ENCODE results near the gene CLIC4. TPM values are rescaled to one million over a fixed set of nuclear protein-coding genes. Genes with fewer than 3 reads are reported as not detected.

The CLIC4 gene
- total RNA-seq, 1 experiment from 2014 or later, result 62.7 TPM

GRCh38 chr1:24884751-24885150 is 139.5 kb downstream of the CLIC4 start:
- intact Hi-C loops (cut with micrococcal nuclease; ENCODE audit: unreplicated experiment), result no loop called here
- H3K9me3 Mint-ChIP-seq (ENCODE audit: low read depth, unreplicated experiment), result no peaks in the 10 kb centered on the region
- H3K36me3 Mint-ChIP-seq (ENCODE audit: insufficient read depth, unreplicated experiment), result no peaks in the 10 kb centered on the region
- BruUV-seq (replicated peaks), result no TSS peak
- CTCF ChIA-PET, result no interaction called here
- H3K4me3 Mint-ChIP-seq (ENCODE audit: low read depth, unreplicated experiment), result no peak overlapping the region
- H3K4me1 Mint-ChIP-seq (ENCODE audit: low read depth, unreplicated experiment), result no peaks in the 10 kb centered on the region
- H3K27ac Mint-ChIP-seq (ENCODE audit: unreplicated experiment), result no peak overlapping the region
- H3K27me3 Mint-ChIP-seq (ENCODE audit: unreplicated experiment), result peaks cover 63% of the 10 kb centered on the region
- no peak for DNase-seq
- TF ChIP-seq CTCF (IDR thresholded peaks at IDR 0.05; ENCODE audit: unreplicated experiment), result no peak

GRCh38 chr1:24886241-24886640 is 141.0 kb downstream of the CLIC4 start:
- CTCF ChIA-PET, result no interaction called here
- Mint-ChIP-seq H3K27ac (ENCODE audit: unreplicated experiment) (no peak overlapping the region), H3K4me3 (ENCODE audit: low read depth, unreplicated experiment) (no peak overlapping the region), H3K4me1 (ENCODE audit: low read depth, unreplicated experiment) (no peaks in the 10 kb centered on the region), H3K27me3 (ENCODE audit: unreplicated experiment) (peaks cover 50% of the 10 kb centered on the region), H3K36me3 (ENCODE audit: insufficient read depth, unreplicated experiment) (no peaks in the 10 kb centered on the region), H3K9me3 (ENCODE audit: low read depth, unreplicated experiment) (peaks cover 2% of the 10 kb centered on the region)
- no peak for TF ChIP-seq CTCF (IDR thresholded peaks at IDR 0.05; ENCODE audit: unreplicated experiment)
- DNase-seq, result no peak
- BruUV-seq (replicated peaks), result no TSS peak
- intact Hi-C loops (cut with micrococcal nuclease; ENCODE audit: unreplicated experiment), result no loop called here

GRCh38 chr1:24888061-24888970 is 143.1 kb downstream of the CLIC4 start:
- DNase-seq, result no peak
- no peak overlapping the region for H3K27ac Mint-ChIP-seq (ENCODE audit: unreplicated experiment)
- no TSS peak for BruUV-seq (replicated peaks)
- peaks cover 6% of the 10 kb centered on the region for H3K9me3 Mint-ChIP-seq (ENCODE audit: low read depth, unreplicated experiment)
- H3K27me3 Mint-ChIP-seq (ENCODE audit: unreplicated experiment), result peaks cover 53% of the 10 kb centered on the region
- no peak overlapping the region for H3K4me3 Mint-ChIP-seq (ENCODE audit: low read depth, unreplicated experiment)
- no peaks in the 10 kb centered on the region for H3K36me3 Mint-ChIP-seq (ENCODE audit: insufficient read depth, unreplicated experiment)
- intact Hi-C loops (cut with micrococcal nuclease; ENCODE audit: unreplicated experiment), result no loop called here
- CTCF ChIA-PET, result no interaction called here
- no peak for TF ChIP-seq CTCF (IDR thresholded peaks at IDR 0.05; ENCODE audit: unreplicated experiment)
- no peaks in the 10 kb centered on the region for H3K4me1 Mint-ChIP-seq (ENCODE audit: low read depth, unreplicated experiment)

- Mint-ChIP-seq H3K27ac (ENCODE audit: unreplicated experiment) (no peak overlapping the region), H3K4me1 (ENCODE audit: low read depth, unreplicated experiment) (no peaks in the 10 kb centered on the region), H3K27me3 (ENCODE audit: unreplicated experiment) (peaks cover 49% of the 10 kb centered on the region), H3K9me3 (ENCODE audit: low read depth, unreplicated experiment) (peaks cover 6% of the 10 kb centered on the region), H3K36me3 (ENCODE audit: insufficient read depth, unreplicated experiment) (no peaks in the 10 kb centered on the region), H3K4me3 (ENCODE audit: low read depth, unreplicated experiment) (no peak overlapping the region)
- BruUV-seq (replicated peaks), result no TSS peak
- CTCF ChIA-PET, result no interaction called here
- TF ChIP-seq CTCF (IDR thresholded peaks at IDR 0.05; ENCODE audit: unreplicated experiment), result no peak
- DNase-seq, result no peak
- intact Hi-C loops (cut with micrococcal nuclease; ENCODE audit: unreplicated experiment), result no loop called here
These were observed 143.9 kb downstream of the CLIC4 start for GRCh38 chr1:24888971-24889676.

Data from Calu3 (cell line).